H9 (cell line): Measurements from ENCODE around the gene SMIM22. TPM values are rescaled to one million over a fixed set of nuclear protein-coding genes. Genes with fewer than 3 reads are reported as not detected.

Experiments used
- DNase-seq: peaks from one replicate; pipeline ENCODE4 v3.0.0-alpha.2; 2017
- H2AFZ ChIP-seq: one replicate; pipeline ENCODE4 v1.6.1; 2013; ENCODE audit warnings: mild to moderate bottlenecking, low read length, control low read depth, moderate library complexity
- H2AK5ac ChIP-seq: 2 replicates; pipeline ENCODE4 v1.6.1; 2013; ENCODE audit warnings: low read length, control low read depth, mixed read lengths; ENCODE audit not compliant: insufficient read length
- H2BK120ac ChIP-seq: one replicate; pipeline ENCODE4 v1.6.1; 2013; ENCODE audit warnings: low read depth, mild to moderate bottlenecking, low read length, control low read depth, inconsistent platforms; ENCODE audit not compliant: poor library complexity, severe bottlenecking
- H2BK12ac ChIP-seq: 2 replicates; pipeline ENCODE4 v1.6.1; 2013; ENCODE audit warnings: low read length, control low read depth, mixed read lengths, low read depth; ENCODE audit not compliant: insufficient read length
- H2BK15ac ChIP-seq: 2 replicates; pipeline ENCODE4 v1.6.1; 2013; ENCODE audit warnings: low read depth, low read length, control low read depth
- H2BK20ac ChIP-seq: one replicate; pipeline ENCODE4 v1.6.1; 2013; ENCODE audit warnings: low read depth, mild to moderate bottlenecking, low read length, control low read depth, inconsistent platforms; ENCODE audit not compliant: poor library complexity, severe bottlenecking
- H2BK5ac ChIP-seq: 2 replicates; pipeline ENCODE4 v1.6.1; 2013; ENCODE audit warnings: low read length, control low read depth, mixed read lengths; ENCODE audit not compliant: insufficient read length
- H3K14ac ChIP-seq: 2 replicates; pipeline ENCODE4 v1.6.1; 2013; ENCODE audit warnings: low read length, control low read depth; ENCODE audit not compliant: insufficient read depth
- H3K18ac ChIP-seq: 2 replicates; pipeline ENCODE4 v1.6.1; 2013; ENCODE audit warnings: low read depth, mild to moderate bottlenecking, mixed read lengths, low read length, control low read depth; ENCODE audit not compliant: insufficient read length
- H3K23ac ChIP-seq: 2 replicates; pipeline ENCODE4 v1.6.1; 2013; ENCODE audit warnings: low read length, control low read depth, mixed read lengths, low read depth; ENCODE audit not compliant: insufficient read length
- H3K23me2 ChIP-seq: 2 replicates; pipeline ENCODE4 v1.6.1; 2013; ENCODE audit warnings: low read depth, mild to moderate bottlenecking, mixed read lengths, low read length, control low read depth; ENCODE audit not compliant: insufficient read length, poor library complexity, severe bottlenecking
- H3K27ac ChIP-seq: 2 replicates; pipeline ENCODE4 v1.5.1; 2013; ENCODE audit warnings: low read length, control low read depth, mixed read lengths, low read depth; ENCODE audit not compliant: insufficient read length
- H3K27me3 ChIP-seq: 2 replicates; pipeline ENCODE4 v1.6.1; 2013; ENCODE audit warnings: low read length, control low read depth, inconsistent platforms; ENCODE audit not compliant: insufficient read depth
- H3K4ac ChIP-seq: 2 replicates; pipeline ENCODE4 v1.6.1; 2013; ENCODE audit warnings: low read depth, mild to moderate bottlenecking, control low read depth, inconsistent platforms, low read length, moderate library complexity
- H3K4me1 ChIP-seq: 2 replicates; pipeline ENCODE4 v1.6.1; 2013; ENCODE audit warnings: low read length, control low read depth, inconsistent platforms; ENCODE audit not compliant: insufficient read depth
- H3K4me2 ChIP-seq: 2 replicates; pipeline ENCODE4 v1.6.1; 2013; ENCODE audit warnings: low read length, control low read depth, mixed read lengths; ENCODE audit not compliant: insufficient read length, insufficient read depth
- H3K56ac ChIP-seq: 2 replicates; pipeline ENCODE4 v1.6.1; 2013; ENCODE audit warnings: low read depth, mild to moderate bottlenecking, mixed read lengths, low read length, control low read depth; ENCODE audit not compliant: insufficient read length
- H3K79me1 ChIP-seq: 2 replicates; pipeline ENCODE4 v1.6.1; 2013; ENCODE audit warnings: low read depth, mild to moderate bottlenecking, moderate library complexity, low read length, control low read depth, inconsistent platforms; ENCODE audit not compliant: insufficient read depth, poor library complexity, severe bottlenecking
- H3K79me2 ChIP-seq: 2 replicates; pipeline ENCODE4 v1.6.1; 2013; ENCODE audit warnings: low read length, control low read depth, inconsistent platforms; ENCODE audit not compliant: insufficient read depth
- H3K9ac ChIP-seq: 2 replicates; pipeline ENCODE4 v1.6.1; 2013; ENCODE audit warnings: low read length, control low read depth, mixed read lengths; ENCODE audit not compliant: insufficient read length; ENCODE audit errors: extremely low read depth
- H3K9me3 ChIP-seq: one replicate; pipeline ENCODE4 v1.6.1; 2013; ENCODE audit warnings: low read depth, low read length, inconsistent platforms; ENCODE audit not compliant: control insufficient read depth
- H3T11ph ChIP-seq: one replicate; pipeline ENCODE4 v1.6.1; 2013; ENCODE audit warnings: mild to moderate bottlenecking, low read length, control low read depth, inconsistent platforms
- H4K20me1 ChIP-seq: one replicate; pipeline ENCODE4 v1.6.1; 2013; ENCODE audit not compliant: control insufficient read depth, insufficient read length, insufficient read depth
- H4K5ac ChIP-seq: 2 replicates; pipeline ENCODE4 v1.6.1; 2013; ENCODE audit warnings: low read depth, mild to moderate bottlenecking, mixed read lengths, low read length, control low read depth; ENCODE audit not compliant: insufficient read length
- H4K8ac ChIP-seq: replicated peaks from 2 replicates; pipeline ENCODE4 v1.6.1; 2013; ENCODE audit warnings: low read length, control low read depth, mixed read lengths, low read depth; ENCODE audit not compliant: insufficient read length
- H4K91ac ChIP-seq: 2 replicates; pipeline ENCODE4 v1.6.1; 2013; ENCODE audit warnings: low read depth, mild to moderate bottlenecking, moderate library complexity, mixed read lengths, low read length, control low read depth; ENCODE audit not compliant: insufficient read length
- H3K27ac Mint-ChIP-seq, 3 experiments: 2 replicates in 2 of 3; 3 replicates in 1 of 3; pipeline ENCODE4 v1.8.0; 2020 to 2021; ENCODE audit warnings: mixed read lengths in 3 of 3, mild to moderate bottlenecking in 1 of 3, moderate library complexity in 1 of 3
- H3K27me3 Mint-ChIP-seq: 2 replicates; pipeline ENCODE4 v1.8.0; 2021; ENCODE audit warnings: low read depth, mild to moderate bottlenecking, moderate library complexity, mixed read lengths
- H3K36me3 Mint-ChIP-seq, 3 experiments: 2 replicates in 2 of 3; 3 replicates in 1 of 3; pipeline ENCODE4 v1.8.0; 2020 to 2021; ENCODE audit warnings: low read depth in 3 of 3, mixed read lengths in 3 of 3; ENCODE audit not compliant: insufficient read depth in 1 of 3
- H3K4me1 Mint-ChIP-seq, 2 experiments: 2 replicates each; pipeline ENCODE4 v1.8.0; 2020; ENCODE audit warnings: mixed read lengths in 2 of 2
- H3K4me3 Mint-ChIP-seq, 2 experiments: 2 replicates in 1 of 2; 3 replicates in 1 of 2; pipeline ENCODE4 v1.8.0; 2020 to 2021; ENCODE audit warnings: mild to moderate bottlenecking in 2 of 2, mixed read lengths in 2 of 2, moderate library complexity in 1 of 2
- H3K9me3 Mint-ChIP-seq, 2 experiments: 2 replicates in 1 of 2; 3 replicates in 1 of 2; pipeline ENCODE4 v1.8.0; 2020; ENCODE audit warnings: mild to moderate bottlenecking in 2 of 2, mixed read lengths in 2 of 2, moderate library complexity in 1 of 2
- CTCF ChIP-seq: fragments of 200-600 bp; sonication (generic); conservative IDR thresholded peaks from 3 replicates; pipeline ENCODE4 v1.8.0; 2021; ENCODE audit warnings: antibody characterized with exemption, mild to moderate bottlenecking
- WGBS: extraction: QIAGEN DNeasy Blood & Tissue Kit; methylation state at CpG from one replicate; pipeline ENCODE4 v1.1.7; 2013; ENCODE audit warnings: missing lambda C conversion rate, low lambda C conversion rate, mixed read lengths; ENCODE audit not compliant: insufficient read length; ENCODE audit errors: extremely low coverage; 5-methylcytosine and 5-hydroxymethylcytosine counted together
- total RNA-seq: library from RNA; stranded (reverse); gene quantifications from 2 replicates; pipeline ENCODE4 v1.2.1, GENCODE V29; 2021

The SMIM22 gene
- total RNA-seq, 1 experiment from 2014 or later: not detected

GRCh38 chr16:4790871-4791270 lies 4.3 kb upstream of the SMIM22 start:
- no peaks in the 10 kb centered on the region for H3K23me2 ChIP-seq
- H2BK120ac ChIP-seq: no peak overlapping the region
- H3K27me3 ChIP-seq: no peaks in the 10 kb centered on the region
- no CpG with 5 or more reads among the region's 10 CpGs for WGBS
- H3K4me2 ChIP-seq: no peak overlapping the region
- no peak overlapping the region for H4K8ac ChIP-seq
- no peak overlapping the region for H2BK15ac ChIP-seq
- H3K79me1 ChIP-seq: no peaks in the 10 kb centered on the region
- H2AK5ac ChIP-seq: no peak overlapping the region
- Mint-ChIP-seq H3K4me1 (peaks cover 15 to 19% of the 10 kb centered on the region in 2 experiments), H3K36me3 (no peaks in the 10 kb centered on the region), H3K9me3 (no peaks in the 10 kb centered on the region), H3K4me3 (no peak overlapping the region), H3K27me3 (no peaks in the 10 kb centered on the region; the same call in 1 of the 2 replicates), H3K27ac (no peak overlapping the region; a peak in 2 of 7 replicates)
- H3K56ac ChIP-seq: no peak overlapping the region
- H3K23ac ChIP-seq: no peak overlapping the region
- H2BK5ac ChIP-seq: no peak overlapping the region
- H3K9ac ChIP-seq: no peak overlapping the region
- H2BK20ac ChIP-seq: no peak overlapping the region
- no peak overlapping the region for H3K27ac ChIP-seq
- no peak for TF ChIP-seq CTCF
- no peaks in the 10 kb centered on the region for H3K79me2 ChIP-seq
- peaks cover 3% of the 10 kb centered on the region; the same call in 1 of the 2 replicates for H3K4me1 ChIP-seq
- no peak overlapping the region for H3T11ph ChIP-seq
- H3K9me3 ChIP-seq: no peaks in the 10 kb centered on the region
- H3K4ac ChIP-seq: no peak overlapping the region
- H3K14ac ChIP-seq: no peak overlapping the region
- no peak overlapping the region for H2BK12ac ChIP-seq
- no peak overlapping the region for H3K18ac ChIP-seq
- H4K20me1 ChIP-seq: no peaks in the 10 kb centered on the region
- H2AFZ ChIP-seq: no peak overlapping the region
- DNase-seq: no peak
- no peak overlapping the region for H4K91ac ChIP-seq
- H4K5ac ChIP-seq: no peak overlapping the region
